GM18870 (cell line): ENCODE data around the gene ZNF217.
"Not testable (repeated sequence)": the region's sequence is repeated elsewhere in the genome, so short reads cannot be mapped to it uniquely, and the experiment has no call there.

ENCODE experiments used
- ATAC-seq: cut with Tn5 transposase; IDR thresholded peaks from one replicate; pipeline ENCODE4 v1.9.1; 2021; ENCODE audit warnings: moderate library complexity; ENCODE audit not compliant: unreplicated experiment

ZNF217 gene

GRCh38 chr20:53584550-53584913 lies 9.1 kb downstream of the ZNF217 start:
- not testable (repeated sequence) for ATAC-seq

GRCh38 chr20:53583660-53584549 lies 9.7 kb downstream of the ZNF217 start:
- not testable (repeated sequence) for ATAC-seq

GRCh38 chr20:53582574-53583351 lies 10.9 kb downstream of the ZNF217 start:
- peak; percentile 32 for ATAC-seq

- ATAC-seq, result no peak
Measured at GRCh38 chr20:53582251-53582570, 11.4 kb downstream of the ZNF217 start.

- ATAC-seq, result no peak
Measured at GRCh38 chr20:53581444-53582250, 12.0 kb downstream of the ZNF217 start.

- no peak for ATAC-seq
Measured at GRCh38 chr20:53580376-53581111, 13.1 kb downstream of the ZNF217 start.

- ATAC-seq, result no peak
Measured at GRCh38 chr20:53579581-53580375, 13.9 kb downstream of the ZNF217 start.

GRCh38 chr20:53579266-53579580 lies 14.4 kb downstream of the ZNF217 start:
- ATAC-seq, result no peak

GRCh38 chr20:53578492-53579222 lies 15.0 kb downstream of the ZNF217 start:
- no peak for ATAC-seq

GRCh38 chr20:53576586-53577318 lies 16.9 kb downstream of the ZNF217 start:
- ATAC-seq, result no peak

- ATAC-seq, result no peak
Measured at GRCh38 chr20:53576195-53576580, 17.5 kb downstream of the ZNF217 start.

- no peak for ATAC-seq
Measured at GRCh38 chr20:53575481-53576194, 18.0 kb downstream of the ZNF217 start.

- ATAC-seq, result no peak
Measured at GRCh38 chr20:53574819-53575218, 18.8 kb downstream of the ZNF217 start.

GRCh38 chr20:53574259-53574789 lies 19.3 kb downstream of the ZNF217 start:
- no peak for ATAC-seq

- ATAC-seq, result no peak
Measured at GRCh38 chr20:53571555-53572286, 21.9 kb downstream of the ZNF217 start.

- ATAC-seq, result no peak
Measured at GRCh38 chr20:53570446-53571276, 23.0 kb downstream of the ZNF217 start.
